Stimulated activated CD8-positive, alpha-beta memory T cell treated with anti-CD3 and anti-CD28 coated beads, Interleukin-7, amount 100 ng/mL, for 48 hours (primary cell): ENCODE data around the gene DAPK3.
"Not testable (repeated sequence)": the region's sequence is repeated elsewhere in the genome, so short reads cannot be mapped to it uniquely, and the experiment has no call there.

Experiments used
- DNase-seq, 2 donors: peaks; one replicate each; pipeline ENCODE4 v3.0.0-alpha.2; 2020; ENCODE audit warnings: low read depth in 1 of 2; ENCODE audit errors: extremely low read depth in 1 of 2

DAPK3 gene

GRCh38 chr19:3980353-3981251, 9.7 kb upstream of the DAPK3 start:
- DNase-seq: no peak

DNA sequence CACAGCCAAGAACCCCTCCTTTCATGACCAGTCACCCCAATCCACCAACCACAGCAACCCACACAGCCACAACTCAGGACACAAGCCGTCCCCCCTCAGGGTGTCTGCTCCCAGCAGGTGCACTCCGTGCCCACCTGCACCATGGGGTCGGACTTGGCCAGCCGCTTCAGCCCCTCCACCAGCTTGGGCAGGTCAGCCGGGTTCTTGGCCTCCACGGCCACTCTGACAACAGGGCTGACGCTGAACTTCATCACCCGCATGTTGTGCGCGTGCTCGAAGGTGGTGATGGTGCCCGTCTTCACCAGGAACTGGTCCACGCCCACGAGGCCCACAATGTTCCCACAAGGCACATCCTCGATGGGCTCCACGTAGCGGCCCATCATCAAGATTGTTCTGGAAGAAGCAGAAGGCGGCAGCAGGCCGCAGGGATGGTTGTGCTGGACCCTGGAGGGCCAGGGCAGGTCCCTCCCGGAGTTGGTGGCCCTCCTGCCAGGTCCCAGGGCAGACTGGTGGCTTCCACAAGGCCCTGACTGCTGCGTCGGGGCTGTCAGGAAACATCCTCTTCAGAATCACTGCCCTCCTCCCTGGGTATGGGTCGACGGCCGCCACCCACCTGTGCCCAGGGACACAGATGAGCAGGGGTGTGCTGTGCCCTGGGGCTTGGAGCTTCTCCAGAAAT, 8.9 kb upstream of the DAPK3 start:
- DNase-seq: no peak

DNA sequence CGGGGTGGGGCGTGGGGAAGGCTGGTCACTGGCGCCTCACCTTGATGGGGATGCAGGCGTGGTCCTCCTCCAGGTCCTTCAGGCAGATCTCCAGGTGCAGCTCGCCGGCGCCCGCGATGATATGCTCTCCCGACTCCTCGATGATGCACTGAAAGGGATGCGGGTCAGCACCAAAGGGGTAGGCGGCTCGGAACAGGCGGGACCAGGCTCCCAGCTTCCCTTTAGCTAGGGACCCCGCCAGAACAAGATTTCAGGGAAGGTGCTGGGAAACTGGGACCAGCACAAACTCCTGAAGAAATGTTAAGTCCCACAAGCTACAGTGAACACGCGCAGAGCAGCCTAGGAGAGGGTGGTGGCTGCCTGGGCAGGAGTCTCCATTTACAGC, 8.4 kb upstream of the DAPK3 start:
- DNase-seq: no peak

DNA sequence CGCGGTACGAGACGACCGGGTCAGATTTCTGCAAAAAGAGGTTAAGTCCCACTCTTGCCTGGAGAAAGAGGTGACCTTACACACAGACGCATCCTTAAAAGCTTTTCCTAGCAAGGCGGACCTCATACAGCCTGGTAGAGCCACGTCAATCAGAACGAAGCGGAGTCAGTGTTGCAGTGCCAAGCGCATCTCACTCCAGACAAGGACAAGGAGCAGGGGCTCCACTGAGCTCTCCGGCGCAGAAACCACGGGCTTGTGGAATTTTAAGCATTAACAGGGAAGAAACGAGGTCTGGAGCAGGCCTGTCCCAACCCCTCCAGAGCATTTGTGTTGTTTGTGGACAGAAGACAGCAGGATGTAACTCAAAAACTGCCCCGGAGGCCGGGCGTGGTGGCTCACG, 7.2 kb upstream of the DAPK3 start:
- no peak for DNase-seq

DNA sequence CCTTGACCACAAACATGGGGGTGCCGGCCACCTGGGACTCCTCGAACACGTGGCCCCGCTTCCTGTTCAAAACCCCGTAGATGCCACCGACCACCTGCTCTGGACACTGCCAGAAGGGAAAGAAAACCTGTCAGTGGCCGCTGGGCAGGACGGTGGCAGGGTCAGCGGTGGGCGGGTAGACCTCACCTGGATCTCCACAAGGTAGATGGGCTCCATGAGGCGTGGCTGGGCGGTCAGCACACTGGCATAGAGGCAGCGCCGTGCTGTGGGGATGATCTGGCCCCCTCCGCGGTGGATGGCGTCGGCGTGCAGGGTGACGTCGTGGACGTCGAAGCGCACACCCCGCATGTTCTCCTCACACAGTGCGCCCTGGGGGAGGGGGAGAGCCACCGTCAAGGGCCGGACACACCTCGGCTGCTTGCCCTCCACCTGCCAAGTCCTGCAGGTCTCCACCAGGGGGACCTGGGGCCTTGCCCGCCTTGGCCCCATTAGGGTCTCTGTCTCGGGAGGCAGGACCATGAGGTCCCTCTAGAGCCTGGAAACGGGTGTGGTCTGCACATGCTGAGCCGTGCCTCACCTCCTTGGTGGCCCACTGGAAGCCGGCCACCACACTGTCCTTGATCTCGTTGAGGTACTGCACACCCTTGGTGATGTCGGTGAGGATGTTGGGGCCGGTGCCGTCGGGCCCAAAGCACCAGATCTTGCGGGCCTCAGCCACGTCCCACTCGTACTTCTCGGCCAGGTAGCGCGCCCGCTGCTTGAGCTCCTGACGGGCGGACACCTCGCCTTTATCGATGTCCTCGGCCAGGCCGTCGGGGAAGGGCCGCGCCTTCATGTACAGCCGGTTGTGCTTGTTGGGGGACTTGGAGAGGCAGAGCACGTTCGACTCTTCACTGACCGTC, 6.6 kb upstream of the DAPK3 start:
- no peak for DNase-seq

DNA sequence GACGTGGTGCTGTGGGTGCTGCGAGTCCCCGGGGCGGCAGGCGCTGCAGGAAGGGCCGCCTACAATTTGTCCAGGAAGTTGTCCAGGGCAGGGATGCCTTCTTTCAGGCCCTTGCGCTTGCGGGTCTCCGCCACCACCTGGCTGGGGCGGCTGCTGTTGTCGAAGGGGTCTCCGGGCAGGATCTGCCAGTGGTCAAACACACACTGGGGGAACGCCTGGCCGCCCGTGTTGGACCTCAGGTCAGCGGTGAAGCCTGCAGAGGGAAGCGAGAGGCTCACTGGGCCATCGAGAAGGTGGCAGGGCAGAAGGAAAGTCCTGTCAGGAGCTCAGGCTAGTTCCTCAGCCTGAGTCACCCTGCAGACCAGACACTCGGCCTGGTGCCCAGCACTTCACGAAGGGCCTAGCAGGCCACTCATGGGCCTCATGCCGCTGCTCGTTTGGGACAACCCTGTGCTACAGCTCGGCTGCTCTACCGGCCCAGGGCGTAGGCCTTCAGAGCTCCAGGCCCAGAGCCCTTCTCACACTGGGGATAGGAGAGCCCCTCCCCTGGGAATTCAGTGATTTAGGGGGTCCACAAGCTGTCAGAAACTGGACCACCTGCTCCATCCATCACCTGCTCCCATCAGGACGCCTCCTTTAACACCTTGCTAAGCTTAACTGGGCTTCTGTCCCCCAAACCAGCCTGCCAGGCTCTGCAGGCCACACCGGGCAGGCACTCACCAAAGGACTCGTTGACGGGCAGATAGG, 5.8 kb upstream of the DAPK3 start:
- DNase-seq: no peak

GRCh38 chr19:3975637-3976087, 4.8 kb upstream of the DAPK3 start:
- no peak for DNase-seq

DNA sequence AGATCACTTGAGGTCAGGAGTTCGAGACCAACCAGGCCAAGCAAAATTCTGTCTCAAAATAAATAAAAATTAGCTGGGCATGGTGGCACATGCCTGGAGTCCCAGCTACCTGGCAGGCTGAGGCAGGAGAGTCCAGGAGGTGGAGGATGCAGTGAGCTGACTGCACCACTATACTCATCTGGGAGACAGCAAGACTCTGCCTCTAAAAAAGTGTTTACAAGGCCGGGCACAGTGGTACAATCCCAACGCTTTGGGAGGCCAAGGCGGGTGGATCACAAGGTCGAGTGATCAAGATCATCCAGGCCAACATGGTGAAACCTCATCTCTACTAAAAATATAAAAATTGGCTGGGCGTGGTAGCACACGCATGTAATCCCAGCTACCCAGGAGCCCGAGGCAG, 4.2 kb upstream of the DAPK3 start:
- DNase-seq: no peak

- no peak for DNase-seq
Observed at GRCh38 chr19:3970313-3970807, 539 bp downstream of the DAPK3 start.

DNA sequence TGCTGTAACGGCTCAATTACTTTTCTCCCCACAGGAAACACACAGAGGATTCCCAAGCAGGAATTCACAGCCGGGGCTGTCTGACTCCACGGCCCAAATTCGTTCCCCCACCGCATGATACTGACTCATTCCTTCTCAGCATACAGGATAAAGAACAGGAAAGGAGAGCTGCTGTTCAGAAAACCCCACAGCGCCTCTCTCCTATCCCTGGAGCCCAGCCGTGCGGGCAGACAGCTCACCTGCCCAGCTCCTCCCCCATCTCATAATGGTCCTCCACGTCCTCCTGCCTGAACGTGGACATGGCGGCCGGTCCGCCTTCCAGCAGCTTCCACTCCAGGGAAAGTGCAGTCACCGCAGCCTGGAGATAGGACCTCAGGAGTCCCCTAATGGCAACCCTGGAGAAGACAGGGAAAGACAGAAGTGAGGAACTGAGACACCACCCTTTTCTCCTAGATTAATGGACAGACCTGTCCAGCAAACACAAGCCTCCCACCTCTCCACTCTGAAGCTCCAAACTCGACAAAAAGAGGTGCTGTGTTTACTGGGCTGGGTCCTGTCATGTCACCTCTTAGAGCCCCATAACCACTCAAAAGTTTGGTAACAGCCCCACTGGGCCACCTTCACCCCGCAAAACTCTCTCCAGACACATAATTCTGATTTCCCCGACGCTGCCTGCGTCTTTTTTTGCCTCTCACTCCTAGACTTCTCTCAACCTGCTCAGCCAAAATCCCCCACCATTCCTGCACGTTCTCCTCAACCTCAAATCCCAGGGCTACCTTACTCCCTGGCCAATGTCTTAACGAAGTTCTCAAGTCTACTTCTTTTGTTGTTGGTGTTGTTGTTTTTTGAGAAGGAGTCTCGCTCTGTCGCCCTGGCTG, 1.2 kb downstream of the DAPK3 start:
- no peak for DNase-seq

DNA sequence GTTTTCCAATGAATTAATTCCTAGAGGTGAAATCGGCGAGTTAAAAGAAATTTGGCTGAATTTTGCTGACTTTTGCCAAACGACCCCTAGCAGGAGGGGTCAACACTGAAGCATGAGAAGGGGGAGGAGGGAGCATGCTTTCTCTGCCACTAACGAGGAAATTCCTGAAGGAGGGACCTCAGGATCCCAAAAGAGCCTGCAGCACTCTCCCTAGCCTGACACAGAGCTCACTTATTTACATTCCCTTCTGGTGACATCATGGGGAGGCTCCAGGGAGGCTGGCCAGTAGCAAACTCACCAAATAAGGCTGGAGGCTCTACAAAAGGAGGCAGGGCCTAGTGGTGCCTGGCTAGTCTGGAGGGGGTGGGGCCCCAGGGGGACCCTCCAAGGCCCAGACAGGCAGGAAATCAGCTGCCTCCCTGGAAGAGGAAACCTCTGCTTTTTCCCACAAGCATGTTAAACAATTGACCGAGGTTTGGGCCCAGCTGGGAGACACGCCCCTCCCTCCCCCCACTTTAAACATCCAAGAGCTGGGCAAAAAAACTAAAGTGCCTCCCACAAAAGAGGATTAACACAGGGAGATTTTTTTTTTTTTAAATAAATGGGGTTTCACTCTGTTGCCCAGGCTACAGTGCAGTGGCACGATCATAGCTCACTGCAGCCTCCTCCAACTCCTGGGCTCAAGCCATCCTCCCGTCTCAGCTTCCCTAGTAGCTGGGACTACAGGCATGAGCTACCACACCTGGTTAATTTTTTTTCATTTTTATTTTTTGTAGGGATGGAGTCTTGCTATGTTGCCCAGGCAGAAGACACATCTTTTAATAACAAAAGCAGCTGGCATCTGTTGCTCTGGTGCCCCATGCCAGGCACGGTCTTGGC, 2.1 kb downstream of the DAPK3 start:
- DNase-seq: no peak

- not testable (repeated sequence) for DNase-seq
Observed at GRCh38 chr19:3967983-3968382, 2.9 kb downstream of the DAPK3 start.

- DNase-seq: no peak
Observed at GRCh38 chr19:3966051-3967017, 4.6 kb downstream of the DAPK3 start.

- DNase-seq: no peak
Observed at GRCh38 chr19:3964256-3965194, 6.4 kb downstream of the DAPK3 start.

DNA sequence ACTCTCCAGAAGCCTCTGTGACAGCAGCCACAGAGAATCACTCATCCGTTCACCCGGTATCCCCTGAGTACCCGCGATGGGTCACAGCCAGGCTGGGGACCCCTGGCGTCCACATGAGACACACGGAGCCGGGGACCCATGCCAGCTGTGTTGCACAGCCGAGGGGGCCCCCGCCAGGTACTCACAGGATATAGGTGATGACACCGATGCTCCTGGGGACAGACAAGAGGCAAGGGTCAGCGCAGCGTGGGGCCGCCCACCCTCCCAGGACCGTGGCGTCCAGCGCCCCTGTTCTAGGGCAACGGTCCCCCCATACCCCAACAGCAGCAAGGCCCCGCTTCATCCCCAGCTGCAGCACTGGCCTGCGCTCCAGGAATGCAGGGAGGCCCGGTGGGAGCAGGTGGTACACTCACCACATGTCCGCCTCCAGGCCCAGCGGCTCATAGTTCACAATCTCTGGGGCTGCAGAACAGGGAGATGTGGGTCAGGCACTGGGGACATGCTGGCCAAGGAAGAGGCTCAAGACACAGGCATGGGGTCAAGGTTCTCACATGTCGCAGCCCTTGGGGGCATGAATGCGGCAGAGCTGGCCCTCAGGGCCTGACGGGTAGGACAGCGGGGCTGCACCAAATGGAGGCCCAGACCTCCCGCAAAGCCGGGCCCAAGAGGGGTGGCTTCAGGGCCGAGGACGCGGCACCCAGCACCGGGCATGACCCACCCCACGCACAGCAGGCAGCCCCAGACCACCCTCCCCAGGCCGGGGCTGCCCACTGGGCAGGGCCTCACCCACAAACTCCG, 7.2 kb downstream of the DAPK3 start:
- DNase-seq: no peak
